ENCODE results near the gene JAK3.

- TF ChIP-seq CTCF (IDR thresholded peaks at IDR 0.05) (no peak), REST (IDR thresholded peaks at IDR 0.05) (no peak)
Measured at GRCh38 chr19:17846146-17846545, 1.6 kb downstream of the JAK3 start.
